ENCODE results near the gene LAMA4.

GRCh38 chr6:112281821-112282615 lies 27.7 kb upstream of the LAMA4 start:
- TF ChIP-seq EP300 (IDR thresholded peaks at IDR 0.05) (no peak), POLR2AphosphoS5 (IDR thresholded peaks at IDR 0.05) (peak; percentile 14 to 76 (median 40))
